Gastrocnemius medialis (tissue), 4 donors: ENCODE results near the gene POLR2C.

Experiments
- CTCF ChIP-seq, 5 experiments: fragments of 450-650 bp in 3 of 5; fragments of 200-600 bp in 2 of 5; sonication (generic) in 2 of 5; IDR thresholded peaks in 4 of 5; conservative IDR thresholded peaks in 1 of 5; 1 replicate in 4 of 5; 2 replicates in 1 of 5; pipeline ENCODE4 v1.5.1; 2016 to 2019; ENCODE audit warnings: antibody characterized with exemption in 5 of 5, mild to moderate bottlenecking in 3 of 5, moderate library complexity in 3 of 5
- POLR2A ChIP-seq, 2 donors: fragments of 450-650 bp; IDR thresholded peaks; one replicate each; pipeline ENCODE4 v1.6.1; 2017; ENCODE audit warnings: antibody characterized with exemption in 2 of 2, mild to moderate bottlenecking in 2 of 2, moderate library complexity in 2 of 2

- TF ChIP-seq POLR2A (IDR thresholded peaks at IDR 0.05), result no peak
- TF ChIP-seq CTCF (IDR thresholded peaks at IDR 0.05 in 4 of 5, conservative IDR thresholded peaks at IDR 0.05 in 1 of 5), result no peak
Measured at GRCh38 chr16:57445510-57445909, 17.0 kb upstream of the POLR2C start.
